ENCODE measurements around the gene DMBT1.

DMBT1 gene

DNA sequence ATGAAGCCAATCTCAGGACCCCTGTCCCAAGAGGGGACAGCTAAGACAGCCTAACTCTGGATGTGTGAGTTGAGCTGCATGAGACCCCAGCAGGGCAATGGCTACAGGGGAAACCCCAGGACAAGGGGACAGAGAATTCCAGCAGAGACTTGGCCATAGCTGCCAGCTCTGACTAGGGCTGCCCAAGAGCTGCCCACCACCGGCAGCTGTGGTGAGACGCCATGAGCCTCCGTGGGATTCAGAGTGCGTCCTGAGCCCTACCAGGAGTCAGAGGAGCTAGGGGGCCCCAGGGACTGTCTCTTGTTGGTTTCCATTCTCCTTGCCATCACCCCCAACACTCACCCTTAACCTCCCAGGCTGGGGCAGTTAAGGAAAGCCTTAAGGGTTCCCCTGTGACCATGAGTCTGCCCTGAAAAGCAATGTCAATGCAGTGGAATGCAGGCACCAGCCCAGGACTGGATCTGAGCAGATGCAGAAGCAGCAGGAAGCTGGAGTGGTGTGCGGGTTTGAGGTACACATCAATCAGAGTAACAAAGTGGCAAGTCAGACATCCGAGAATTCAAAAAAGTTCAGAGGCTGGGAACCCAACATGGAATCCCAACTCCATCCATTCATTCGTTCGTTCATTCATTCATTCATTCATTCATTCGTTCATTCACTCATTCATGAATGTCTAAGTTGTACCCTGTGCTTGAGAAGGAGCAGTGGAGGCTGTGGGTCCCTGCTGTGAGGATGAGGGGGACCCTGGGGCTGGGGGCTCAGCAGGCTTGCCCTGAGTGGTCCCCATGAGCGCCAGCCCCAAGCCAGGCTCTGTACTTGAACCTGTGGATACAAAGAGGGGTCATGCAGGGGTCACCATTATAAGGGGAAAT lies 86.2 kb downstream of the DMBT1 start:
- DNase-seq (ENCODE audit: low read depth in 2 of 3, low spot score in 2 of 3), result no peak

GRCh38 chr10:122647383-122647968 lies 86.9 kb downstream of the DMBT1 start:
- no peak for DNase-seq (ENCODE audit: low read depth in 2 of 3, low spot score in 2 of 3)

- peak in 1 of 3 experiments; percentile 2 for DNase-seq (ENCODE audit: low read depth in 2 of 3, low spot score in 2 of 3)
Measured at GRCh38 chr10:122648599-122649428, 88.3 kb downstream of the DMBT1 start.

DNA sequence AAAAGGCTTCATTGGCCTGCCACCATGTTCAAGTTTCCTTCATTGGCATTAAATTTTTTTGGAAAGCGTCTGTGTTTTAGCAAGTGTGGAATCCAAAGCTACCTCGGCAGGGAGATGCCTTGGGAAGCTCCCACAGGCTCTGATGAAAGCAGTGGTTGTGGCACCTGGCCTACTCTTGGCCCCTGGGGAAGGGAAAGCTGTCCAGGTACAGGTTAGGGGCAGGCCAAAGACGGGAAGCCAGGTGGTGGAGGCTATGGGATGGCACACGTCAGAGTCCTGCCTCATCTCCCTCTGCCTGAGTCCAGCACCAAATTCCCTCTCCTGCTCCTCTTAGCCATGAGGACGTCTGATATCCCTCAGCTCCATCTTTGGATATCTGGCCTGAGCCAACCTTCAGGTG lies 89.3 kb downstream of the DMBT1 start:
- no peak for DNase-seq (ENCODE audit: low read depth in 2 of 3, low spot score in 2 of 3)

DNA sequence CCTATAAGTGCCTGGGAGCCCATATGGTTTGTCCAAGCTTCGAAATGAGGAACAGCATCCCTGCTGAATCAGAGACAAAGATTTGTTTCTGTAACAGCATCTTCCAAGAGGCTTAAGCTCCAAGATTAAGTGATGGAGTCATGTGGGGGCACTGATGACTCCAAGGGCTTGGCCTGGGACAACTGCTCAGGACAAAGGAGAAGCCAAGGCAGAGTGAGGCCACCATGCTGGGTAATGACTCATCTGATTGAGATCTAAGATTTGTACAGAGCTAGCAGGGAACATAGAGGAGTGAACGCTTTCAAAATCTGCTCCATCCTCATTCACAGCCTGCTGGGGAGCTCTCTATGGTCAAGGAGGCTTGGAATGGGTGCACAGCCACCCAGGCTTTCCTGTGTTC lies 89.8 kb downstream of the DMBT1 start:
- no peak for DNase-seq (ENCODE audit: low read depth in 2 of 3, low spot score in 2 of 3)

GRCh38 chr10:122655524-122656307 lies 95.2 kb downstream of the DMBT1 start:
- DNase-seq (ENCODE audit: low read depth in 2 of 3, low spot score in 2 of 3), result no peak

DNA sequence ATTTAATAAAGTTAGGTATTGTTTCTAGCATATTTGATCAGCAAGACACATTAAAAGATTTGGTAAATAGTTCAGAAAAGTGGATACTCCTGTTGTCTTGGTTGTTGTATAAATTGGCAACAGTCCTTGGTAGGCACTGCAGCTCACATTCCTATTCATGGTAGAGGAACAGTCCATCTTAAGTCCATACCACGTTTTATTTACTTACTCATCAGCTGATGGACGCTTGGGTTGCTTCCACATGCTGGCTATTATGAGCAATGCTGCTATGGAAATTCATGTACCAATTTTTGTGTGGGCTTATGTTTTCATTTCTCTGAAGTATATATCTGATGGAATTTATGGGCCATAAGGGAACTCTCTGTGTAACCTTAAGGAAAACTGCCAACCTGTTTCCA lies 95.8 kb downstream of the DMBT1 start:
- no peak for DNase-seq (ENCODE audit: low read depth in 2 of 3, low spot score in 2 of 3)

DNA sequence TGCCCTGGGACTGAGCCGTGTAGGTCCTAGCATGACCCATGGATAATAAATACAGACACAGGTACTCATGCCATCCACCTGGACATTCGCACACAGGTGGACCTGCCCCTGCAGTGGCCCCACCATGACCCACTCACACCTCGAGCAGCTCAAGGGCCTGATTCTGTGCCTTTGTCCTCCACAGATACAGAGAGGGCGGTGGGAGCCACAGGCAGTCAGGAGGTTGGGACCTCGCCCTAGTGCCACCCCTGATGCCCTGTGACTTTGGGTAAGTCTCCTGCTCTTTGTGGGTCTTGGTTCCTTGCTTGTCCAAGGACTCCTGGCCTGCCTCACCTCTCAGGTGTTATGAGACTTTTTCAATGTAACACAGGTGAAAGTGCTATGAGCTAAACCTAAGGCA lies 96.2 kb downstream of the DMBT1 start:
- no peak for DNase-seq (ENCODE audit: low read depth in 2 of 3, low spot score in 2 of 3)

DNA sequence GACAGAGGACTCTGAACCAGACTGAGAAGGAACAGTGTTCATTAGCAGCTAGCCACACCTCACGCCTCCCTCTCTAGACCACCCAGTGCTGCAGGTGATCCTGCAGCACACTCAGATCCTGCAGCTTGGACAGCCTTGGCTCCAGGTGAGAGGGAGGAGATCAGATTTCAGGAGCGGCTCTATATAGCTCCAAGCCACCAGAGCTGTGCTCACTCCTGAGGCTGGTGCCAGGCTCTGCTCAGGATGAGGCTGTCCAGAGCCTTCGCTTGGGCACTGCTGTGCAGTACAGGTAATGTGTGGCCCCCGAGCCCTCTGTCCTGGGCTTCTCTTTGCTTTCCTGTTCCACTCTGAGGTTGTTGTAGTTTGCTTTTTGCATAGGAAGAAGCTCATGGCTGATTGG lies 96.7 kb downstream of the DMBT1 start:
- DNase-seq (ENCODE audit: low read depth in 2 of 3, low spot score in 2 of 3), result no peak

GRCh38 chr10:122657729-122658128 lies 97.2 kb downstream of the DMBT1 start:
- no peak for DNase-seq (ENCODE audit: low read depth in 2 of 3, low spot score in 2 of 3)

GRCh38 chr10:122658356-122659049 lies 97.9 kb downstream of the DMBT1 start:
- no peak for DNase-seq (ENCODE audit: low read depth in 2 of 3, low spot score in 2 of 3)

DNA sequence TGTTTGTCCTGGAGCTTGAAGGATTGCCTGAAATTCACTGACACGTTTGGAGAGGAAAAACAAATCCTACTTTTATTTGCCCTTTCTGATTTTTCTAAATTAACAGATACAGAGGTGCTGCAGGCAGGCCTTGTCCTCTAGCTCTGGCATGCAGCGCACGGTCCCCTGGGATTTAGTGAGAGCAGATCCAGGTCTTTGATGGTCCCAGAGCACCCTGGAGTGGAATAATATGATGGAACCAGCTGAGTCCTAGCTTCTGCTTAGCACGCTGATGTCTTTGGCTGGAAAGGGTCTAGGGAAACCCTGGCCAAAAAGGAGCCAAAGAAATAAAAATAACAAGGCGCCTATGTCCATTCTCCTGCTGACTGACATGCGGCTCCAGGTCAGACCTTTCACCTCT lies 98.6 kb downstream of the DMBT1 start:
- DNase-seq (ENCODE audit: low read depth in 2 of 3, low spot score in 2 of 3), result no peak

DNA sequence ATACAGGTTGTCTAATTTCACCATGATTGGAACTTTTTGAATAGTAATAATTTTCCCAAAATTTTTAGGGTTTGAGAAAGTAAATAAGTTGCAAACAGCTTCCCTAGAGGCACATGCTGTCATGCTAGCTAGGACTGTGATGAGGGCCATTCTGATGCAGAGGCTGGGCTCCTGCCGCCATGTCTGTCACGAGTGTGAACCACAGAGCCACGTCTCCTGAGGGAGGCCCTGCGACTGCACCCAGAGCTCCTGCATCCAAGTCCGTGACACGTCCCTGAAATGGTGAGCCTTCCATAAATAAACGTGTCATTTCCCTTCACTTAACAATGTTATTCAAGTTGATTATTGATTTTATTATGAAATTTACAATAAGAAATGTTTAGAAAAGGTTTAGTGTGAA lies 99.1 kb downstream of the DMBT1 start:
- no peak for DNase-seq (ENCODE audit: low read depth in 2 of 3, low spot score in 2 of 3)

- DNase-seq (ENCODE audit: low read depth in 2 of 3, low spot score in 2 of 3), result no peak
Measured at GRCh38 chr10:122660696-122661095, 100.1 kb downstream of the DMBT1 start.

- DNase-seq (ENCODE audit: low read depth in 2 of 3, low spot score in 2 of 3), result no peak
Measured at GRCh38 chr10:122662231-122662630, 101.7 kb downstream of the DMBT1 start.

- DNase-seq (ENCODE audit: low read depth in 2 of 3, low spot score in 2 of 3), result no peak
Measured at GRCh38 chr10:122663516-122664130, 103.1 kb downstream of the DMBT1 start.

DNA sequence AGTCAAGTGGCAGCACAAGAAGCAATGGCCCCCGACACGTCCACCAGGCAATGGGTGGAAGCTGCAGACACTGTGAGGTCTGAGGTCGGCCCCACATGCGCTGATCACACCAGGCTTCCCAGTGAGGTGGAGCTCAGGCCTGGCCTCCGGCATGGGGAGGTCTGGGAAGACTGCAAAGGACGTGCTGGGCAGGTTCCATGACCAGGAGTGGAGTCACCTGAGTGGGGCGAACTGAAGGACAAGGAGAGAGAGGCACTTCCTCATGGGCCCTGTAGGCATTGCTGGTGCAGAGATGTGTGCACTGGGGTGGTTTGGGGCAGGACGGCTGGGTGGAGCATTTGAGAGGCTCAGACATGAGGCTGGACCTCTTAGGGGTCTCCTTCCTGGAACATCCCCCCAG lies 103.9 kb downstream of the DMBT1 start:
- DNase-seq (ENCODE audit: low read depth in 2 of 3, low spot score in 2 of 3), result no peak

GRCh38 chr10:122665329-122665860 lies 104.8 kb downstream of the DMBT1 start:
- no peak for DNase-seq (ENCODE audit: low read depth in 2 of 3, low spot score in 2 of 3)

DNA sequence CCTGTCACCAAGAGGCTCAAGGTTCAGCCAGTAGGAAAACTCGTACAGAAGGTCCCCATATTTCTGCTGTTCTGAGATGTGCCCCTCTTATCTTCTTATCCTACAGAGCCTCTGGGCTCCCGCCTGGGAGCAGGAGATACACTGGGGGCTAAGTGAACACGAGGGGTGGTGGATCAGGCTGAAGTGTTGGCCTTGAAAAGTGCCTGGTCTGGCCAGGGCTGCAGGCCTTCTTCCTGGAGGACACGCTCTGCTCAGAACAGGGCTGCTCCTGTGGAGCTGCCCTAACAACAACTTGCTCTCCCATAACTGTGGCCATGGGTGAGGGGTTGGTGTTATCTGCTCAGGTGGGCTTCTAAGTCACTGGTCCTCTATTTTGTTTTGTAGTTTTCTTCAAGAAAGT lies 105.4 kb downstream of the DMBT1 start:
- DNase-seq (ENCODE audit: low read depth in 2 of 3, low spot score in 2 of 3), result no peak

DNA sequence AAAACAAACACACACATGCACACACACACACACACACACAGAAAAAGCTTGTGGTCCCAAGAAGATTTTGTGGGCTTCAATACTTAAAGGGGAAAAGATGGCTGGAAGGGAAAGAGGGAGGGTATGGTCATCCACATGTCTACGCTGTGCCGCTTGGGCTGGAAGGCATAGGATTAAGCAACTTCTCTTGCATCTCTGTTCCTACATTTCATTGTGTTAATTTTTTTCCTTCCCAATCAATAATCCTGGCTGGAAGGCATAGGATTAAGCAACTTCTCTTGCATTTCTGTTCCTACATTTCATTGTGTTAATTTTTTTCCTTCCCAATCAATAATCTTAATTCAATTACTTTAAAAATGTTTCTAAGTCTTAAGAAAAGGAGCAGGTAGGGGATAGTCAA lies 108.5 kb downstream of the DMBT1 start:
- DNase-seq (ENCODE audit: low read depth in 2 of 3, low spot score in 2 of 3), result no peak

All from activated CD8-positive, alpha-beta memory T cell treated with anti-CD3 and anti-CD28 coated beads for 48 hours (primary cell).